Activated CD8-positive, alpha-beta memory T cell treated with anti-CD3 and anti-CD28 coated beads, Interleukin-2, amount 50 U/mL, for 1 hour (primary cell): ENCODE measurements around the gene NDUFB10.
"Not testable (repeated sequence)": the region's sequence is repeated elsewhere in the genome, so short reads cannot be mapped to it uniquely, and the experiment has no call there.

Experiments used
- DNase-seq: peaks from one replicate; pipeline ENCODE4 v3.0.0-alpha.2; 2020; ENCODE audit errors: extremely low read depth

The NDUFB10 gene

DNA sequence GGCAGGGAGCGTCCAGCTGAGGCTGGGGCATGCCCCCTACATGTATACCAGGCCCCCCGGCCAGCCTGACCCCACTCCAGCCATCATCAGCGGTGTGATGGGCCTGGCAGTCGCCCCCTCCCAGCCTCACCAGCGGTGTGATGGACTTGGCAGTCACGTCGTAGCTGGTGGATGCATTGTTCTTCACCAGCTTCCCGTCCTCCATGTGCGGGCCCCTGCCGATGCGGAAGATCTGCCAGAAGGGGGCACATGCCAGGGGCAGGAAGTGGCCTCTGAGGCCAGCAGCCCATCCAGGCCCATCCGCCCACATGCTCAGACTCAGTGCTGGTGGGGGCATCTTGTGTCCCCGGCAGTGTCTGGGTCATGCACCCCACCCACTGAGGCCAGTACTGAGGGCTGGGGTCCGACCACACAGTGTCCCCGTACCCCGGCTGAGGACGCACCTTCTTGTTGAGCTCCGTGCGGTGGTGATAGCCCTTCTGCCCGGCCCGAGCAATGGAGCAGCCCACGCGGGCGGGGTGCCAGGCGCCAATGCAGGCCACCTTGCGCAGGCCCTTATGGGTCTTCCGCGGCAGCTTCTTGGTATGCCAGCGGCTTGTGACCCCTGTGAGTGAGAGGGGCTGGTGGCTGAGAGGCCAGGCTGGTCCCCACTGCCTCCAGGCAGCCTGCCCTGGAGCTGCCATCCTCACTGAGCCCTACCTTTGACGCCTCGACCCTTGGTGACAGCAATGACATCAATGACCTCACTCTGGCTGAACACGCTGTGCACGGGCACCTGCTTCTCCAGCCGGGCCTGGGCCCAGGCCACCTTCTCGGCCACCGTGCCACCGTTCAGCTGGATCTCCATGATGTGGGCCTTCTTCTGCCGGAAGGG is 12.6 kb upstream of the NDUFB10 start:
- DNase-seq = no peak

DNA sequence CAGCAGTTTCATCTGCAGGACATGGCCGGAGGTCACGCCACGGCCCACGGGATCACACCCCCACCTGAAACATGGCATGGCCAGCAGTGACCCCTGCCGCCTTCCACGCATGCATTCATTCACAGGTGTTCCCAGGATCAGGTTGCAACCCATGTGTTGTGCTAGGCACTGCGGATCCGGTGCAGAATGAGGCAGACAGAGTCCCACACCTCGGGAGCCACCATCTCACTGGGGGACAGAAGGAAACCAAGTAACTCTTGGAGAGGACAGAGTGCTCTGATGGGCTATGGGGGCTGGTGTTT is 12.0 kb upstream of the NDUFB10 start:
- no peak for DNase-seq

DNA sequence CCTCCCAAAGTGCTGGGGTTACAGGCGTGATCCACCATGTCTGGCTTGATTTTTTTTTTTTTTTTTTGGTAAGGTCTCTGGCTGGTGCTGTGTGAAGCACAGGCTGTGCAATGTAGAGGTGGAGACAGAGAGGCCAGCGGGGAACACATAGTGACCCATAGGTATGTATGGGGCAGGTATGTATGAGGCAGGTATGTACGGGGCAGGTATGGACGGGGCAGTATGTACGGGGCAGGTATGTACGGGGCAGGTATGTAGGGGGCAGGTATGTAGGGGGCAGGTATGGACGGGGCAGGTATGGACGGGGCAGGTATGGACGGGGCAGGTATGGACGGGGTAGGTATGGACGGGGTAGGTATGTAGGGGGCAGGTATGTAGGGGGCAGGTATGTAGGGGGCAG is 9.8 kb upstream of the NDUFB10 start:
- no peak for DNase-seq

DNA sequence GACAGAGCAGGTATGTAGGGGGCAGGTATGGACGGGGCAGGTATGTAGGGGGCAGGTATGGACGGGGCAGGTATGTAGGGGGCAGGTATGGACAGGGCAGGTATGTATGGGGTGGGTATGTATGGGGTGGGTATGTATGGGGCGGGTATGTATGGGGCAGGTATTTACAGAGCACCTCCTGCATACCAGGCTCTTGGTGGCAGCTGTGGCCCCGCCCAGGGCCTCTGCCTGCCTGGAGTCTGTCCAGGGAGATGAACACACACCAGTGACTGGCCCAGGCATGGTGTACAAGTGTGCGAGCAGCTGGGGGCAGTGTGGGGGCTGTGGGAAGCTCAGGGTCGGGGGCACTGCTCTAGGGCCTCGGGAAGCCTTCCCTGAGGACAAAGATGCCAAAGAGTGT is 9.3 kb upstream of the NDUFB10 start:
- DNase-seq = no peak

DNA sequence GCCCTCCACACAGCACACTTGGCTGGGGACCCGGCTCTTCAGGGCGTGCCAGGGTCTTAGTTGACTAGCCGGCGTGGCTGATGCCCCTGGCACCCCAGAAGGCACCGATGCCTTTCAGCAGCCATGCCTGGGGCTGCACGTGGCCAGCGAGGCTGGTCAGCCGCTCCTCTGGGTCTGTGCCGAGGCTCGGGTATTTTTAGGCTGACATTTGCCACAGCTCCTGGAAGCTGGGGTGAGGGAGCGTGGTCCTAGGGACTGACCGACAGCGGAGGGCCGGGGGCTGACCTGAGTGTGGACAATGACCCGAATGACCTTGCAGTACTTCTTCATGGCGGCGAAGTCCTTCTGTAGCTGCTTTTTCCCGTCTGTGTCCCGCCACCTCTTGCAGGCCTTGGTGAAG is 8.8 kb upstream of the NDUFB10 start:
- no peak for DNase-seq

DNA sequence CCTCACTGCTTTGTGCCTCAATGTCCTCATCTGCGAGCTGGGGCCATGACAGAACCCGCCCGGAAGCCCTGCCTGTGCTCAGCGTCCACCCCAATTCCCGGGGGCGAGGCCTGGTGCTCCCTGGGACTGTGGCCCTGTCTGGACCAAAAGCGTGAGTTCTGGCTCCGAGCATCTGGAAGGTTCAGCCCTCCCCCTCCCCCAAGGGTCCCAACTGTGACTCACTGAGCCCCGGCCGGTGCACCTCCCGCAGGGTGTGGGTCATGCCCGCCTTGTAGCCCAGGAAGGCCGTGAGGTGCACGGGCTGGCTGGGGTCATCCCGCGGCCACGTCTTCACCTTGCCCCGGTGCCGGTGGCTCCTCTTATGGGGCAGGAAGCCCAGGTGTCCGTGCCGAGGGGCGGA is 5.6 kb upstream of the NDUFB10 start:
- no peak for DNase-seq

DNA sequence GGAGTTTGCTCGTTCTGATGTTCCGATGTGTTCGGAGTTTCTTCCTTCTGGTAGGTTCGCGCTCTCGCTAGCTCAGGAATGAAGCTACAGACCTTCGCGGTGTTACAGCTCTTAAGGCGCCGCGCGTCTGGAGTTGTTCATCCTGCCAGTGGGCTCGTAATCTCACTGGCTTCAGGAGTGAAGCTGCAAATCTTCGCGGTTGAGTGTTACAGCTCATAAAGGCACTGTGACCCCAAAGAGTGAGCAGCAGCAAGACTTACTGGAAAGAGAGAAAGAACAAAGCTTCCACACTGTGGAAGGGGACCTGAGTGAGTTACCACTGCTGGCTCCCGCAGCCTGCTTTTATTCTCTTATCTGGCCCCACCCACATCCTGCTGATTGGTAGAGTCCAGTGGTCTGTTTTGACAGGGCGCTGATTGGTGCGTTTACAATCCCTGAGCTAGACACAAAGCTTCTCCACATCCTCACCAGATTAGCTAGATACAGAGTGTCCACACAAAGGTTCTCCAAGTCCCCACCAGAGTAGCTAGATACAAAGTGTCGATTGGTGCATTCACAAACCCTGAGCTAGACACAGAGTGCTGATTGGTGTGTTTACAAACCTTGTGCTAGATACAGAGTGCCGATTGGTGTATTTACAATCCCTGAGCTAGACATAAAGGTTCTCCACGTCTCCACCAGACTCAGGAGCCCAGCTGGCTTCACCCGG is 1.8 kb upstream of the NDUFB10 start:
- DNase-seq = not testable (repeated sequence)

DNA sequence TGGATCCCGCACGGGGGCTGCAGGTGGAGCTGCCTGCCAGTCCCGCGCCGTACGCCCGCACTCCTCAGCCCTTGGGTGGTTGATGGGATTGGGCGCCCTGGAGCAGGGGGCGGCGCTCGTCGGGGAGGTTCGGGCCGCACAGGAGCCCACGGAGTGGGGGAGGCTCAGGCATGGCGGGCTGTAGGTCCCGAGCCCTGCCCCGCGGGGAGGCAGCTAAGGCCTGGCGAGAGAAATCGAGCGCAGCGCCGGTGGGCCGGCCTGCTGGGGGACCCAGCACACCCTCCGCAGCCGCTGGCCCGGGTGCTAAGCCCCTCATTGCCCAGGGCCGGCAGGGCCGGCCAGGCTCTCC is 1.2 kb upstream of the NDUFB10 start:
- not testable (repeated sequence) for DNase-seq

DNA sequence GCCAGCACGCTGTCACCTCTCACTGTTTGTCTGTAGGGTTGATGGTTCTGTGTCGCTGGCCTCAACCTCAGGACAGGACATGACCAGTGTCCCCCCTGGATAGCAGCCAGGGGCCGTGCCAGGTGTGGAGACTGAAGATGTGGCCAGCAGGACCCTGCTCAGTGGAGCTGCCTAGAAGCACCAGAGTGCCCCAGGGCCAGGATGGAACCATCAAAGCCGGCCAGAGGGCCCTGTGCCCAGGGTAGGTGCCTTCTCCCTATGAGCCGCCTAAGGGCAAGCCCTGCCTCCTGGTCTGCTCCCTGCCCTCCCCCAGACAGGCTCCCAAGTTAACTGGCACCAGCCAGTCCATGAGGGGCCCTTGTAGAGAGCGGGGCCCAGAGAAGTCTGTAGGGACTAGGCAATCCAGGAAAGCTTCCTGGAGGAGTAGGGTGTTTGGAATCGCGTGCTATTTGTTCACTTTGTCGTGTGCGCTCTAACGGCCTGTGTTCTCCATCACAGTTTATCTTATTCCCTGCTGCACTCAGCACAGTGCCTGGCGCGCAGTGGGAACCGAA is 546 bp upstream of the NDUFB10 start:
- DNase-seq = no peak

DNA sequence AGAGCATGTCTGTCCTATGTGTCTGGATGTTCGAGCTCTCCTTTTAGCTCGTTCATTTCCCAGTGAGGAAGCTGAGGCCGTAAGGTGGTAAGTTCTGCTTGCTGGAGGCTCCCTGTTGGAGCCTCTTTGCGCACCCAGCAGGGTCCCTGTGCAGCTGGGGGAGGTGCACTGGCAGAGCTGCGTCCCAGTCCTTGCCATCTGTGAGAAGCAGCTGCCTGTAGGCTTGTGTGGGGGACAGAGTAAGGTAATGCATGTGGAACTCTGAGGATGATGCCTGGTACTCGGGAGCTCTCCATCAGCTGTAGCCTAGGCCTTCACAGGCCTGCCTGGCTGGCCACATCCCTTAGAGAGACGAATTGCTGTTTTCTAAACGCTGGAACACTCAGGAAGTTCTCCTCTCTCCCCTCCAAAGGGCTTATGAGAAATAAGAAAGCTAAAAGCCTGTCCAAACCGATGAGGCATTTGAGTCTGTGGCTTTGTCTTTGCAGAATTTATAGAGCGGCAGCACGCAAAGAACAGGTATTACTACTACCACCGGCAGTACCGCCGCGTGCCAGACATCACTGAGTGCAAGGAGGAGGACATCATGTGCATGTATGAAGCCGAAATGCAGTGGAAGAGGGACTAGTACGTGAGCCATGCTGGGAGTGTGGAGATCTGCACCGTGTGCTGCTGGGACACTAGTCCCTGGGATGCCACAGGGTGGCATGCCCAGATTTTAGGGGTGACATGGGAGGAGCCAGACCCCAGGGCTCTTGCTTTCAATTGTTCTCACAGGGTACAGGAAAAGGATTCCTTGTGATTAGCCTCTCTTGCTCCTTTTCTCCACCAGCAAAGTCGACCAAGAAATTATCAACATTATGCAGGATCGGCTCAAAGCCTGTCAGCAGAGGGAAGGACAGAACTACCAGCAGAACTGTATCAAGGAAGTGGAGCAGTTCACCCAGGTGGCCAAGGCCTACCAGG is 1.6 kb downstream of the NDUFB10 start:
- DNase-seq = no peak

DNA sequence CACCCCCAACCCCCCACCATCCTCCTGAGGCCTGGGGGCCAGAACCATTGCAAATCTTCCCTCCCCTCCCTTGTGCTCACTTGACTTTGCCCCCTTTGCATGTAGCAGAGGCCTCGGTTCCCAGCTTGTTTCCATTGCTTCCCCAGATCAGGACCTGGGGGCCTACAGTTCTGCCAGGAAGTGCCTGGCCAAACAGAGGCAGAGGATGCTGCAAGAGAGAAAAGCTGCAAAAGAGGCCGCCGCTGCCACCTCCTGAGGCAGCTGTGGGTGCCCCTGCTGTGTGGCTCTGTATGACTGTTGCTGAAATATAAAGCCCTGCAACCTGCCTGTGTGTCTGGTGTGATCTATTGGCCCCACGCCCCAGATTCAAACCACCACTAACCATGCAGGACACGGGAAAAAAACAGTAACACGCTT is 2.3 kb downstream of the NDUFB10 start:
- DNase-seq = no peak

DNA sequence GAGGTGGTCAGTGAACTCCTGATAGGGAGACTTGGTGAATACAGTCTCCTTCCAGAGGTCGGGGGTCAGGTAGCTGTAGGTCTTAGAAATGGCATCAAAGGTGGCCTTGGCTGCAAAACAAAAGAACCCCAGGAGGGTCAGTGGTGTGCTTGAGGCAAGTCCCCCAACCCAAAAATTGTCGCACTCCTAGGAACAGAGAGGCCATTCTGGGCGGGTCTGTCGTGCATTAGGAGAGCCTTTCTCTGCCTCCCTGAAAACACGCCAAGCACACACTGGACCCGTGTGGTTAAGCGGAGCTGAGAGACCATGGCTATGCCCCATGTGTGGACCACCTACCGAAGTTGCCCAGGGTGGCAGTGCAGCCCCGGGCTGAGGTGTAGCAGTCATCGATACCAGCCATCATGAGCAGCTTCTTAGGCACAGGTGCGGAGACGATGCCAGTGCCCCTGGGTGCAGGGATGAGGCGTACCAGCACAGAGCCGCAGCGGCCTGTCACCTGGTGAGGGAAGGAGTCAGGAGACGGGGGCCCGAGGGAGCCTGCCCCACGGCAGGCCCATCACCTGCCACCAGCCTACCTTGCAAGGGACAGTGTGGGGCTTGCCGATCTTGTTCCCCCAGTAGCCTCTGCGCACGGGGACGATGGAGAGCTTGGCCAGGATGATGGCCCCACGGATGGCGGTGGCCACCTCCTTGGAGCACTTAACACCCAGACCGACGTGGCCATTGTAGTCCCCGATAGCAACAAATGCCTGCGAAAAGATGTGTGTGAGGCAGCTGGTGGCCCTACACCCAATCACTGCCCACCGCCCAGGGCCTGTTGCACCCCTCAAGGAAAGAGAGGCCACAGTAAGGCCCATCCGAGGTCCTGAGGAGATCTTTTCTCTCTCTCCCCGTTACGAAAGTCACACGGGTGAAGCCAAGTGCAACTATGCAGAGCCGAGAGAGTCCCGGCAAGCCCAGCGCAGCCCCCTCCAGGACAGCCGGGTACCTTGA is 3.1 kb downstream of the NDUFB10 start:
- DNase-seq = not testable (repeated sequence)

DNA sequence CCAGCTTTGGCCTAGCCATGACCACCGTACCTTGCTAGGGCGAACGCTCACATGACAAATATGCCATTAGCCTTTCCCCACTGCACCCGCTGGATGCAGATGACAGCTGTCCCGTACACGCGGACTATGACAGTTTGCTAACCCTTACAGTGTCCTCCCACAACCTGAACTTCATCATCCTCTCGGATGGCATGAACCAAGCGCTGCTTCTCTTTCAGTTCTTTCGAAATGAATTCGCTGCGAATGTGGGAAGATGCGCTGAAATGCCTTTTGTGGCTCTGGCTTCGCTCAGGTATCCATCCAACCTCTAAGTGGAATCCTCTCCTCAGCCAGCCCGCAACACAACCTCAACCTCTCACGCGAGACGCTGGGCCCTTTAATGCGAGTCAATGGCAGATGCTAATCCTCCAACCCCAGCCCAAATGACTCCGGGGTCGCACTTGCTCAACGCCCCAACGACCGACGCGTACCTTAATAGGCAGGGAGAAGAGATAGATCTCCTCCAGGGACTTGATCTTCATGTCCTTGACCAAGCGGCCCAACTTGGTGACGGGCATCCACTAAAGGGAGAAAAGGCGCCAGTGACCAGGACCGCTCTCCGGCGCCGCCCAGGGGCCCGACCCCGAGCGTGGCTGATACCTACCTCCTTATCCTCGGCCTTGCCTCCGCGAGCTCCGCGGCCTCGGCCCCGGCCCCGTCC is 4.6 kb downstream of the NDUFB10 start:
- no peak for DNase-seq

DNA sequence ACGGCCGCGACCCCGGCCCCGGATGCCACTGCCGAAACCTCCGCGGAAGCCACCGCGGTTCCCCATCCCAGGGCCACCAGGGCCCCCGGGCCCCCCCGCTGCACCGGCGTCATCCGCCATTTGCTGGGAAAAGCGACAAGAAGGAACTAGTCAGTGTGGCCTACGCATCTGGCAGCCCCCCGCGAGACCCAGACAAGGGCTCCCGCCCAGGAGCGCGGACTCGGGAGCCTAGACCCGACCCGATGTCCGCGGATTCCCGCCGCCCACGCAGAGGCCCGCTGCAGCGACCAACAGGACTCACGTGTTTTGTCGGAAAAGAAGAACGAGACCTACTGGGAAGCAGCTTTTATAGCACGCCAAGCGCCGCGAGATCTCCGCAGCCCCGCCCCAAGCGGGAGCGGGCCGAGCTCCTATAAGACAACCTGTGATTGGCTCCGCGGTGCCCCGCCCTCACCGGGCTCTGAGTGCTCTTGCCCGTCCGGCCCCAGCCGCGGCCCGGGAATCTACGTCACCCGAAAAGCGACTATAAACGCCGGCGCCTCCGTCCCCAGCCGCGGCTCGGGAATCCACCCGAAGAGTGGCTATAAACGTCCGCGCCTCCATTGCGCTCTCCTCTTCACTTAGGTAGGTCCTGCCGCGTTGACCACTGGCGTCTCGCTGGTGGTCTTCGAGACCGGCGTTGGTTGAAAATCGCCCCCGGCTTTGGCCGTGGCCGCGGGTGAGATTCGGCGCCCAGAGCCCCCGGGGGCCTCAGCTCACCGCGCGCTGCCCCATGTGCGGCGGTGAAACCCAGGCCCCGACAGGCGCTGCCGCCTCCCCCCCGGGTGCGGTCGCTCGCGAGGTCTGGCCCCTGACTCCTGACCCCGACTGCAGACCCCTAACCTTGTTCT is 5.4 kb downstream of the NDUFB10 start, which contains the start of gene RPS2:
TSS of gene RPS2 (minus strand) at position 321 of the 890 bp plus-strand sequence. CDS start at position 120, 201 bp downstream.
- peak; percentile 94 for DNase-seq

DNA sequence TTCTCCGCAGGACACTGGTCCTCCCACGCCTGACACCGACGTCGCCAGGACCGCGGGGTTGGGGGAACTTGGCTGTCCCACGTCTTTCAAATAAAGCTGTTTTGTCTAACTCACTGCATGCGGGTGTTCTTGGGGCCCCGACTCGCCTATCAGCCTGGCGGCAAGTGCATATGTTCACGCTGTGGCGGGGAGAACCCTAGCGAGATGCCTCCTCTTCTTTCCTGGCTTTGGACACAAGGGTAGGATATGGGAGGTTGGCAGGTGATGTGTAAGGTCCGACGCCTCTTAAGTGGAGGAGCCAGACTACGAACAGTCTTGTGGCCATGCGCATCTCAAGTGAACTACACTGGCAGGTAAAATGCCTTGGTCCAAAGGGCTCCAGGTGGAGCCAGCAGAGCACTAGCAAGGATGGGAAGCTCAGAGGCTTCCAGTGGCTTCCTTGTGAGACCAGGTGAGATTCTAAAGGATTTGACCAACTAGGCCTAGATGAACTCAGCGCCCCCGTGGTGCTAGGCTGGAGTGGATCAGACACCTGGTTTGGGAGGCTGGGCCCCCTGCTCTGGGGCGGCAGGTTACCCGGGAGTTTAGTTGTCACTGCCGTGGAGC is 6.2 kb downstream of the NDUFB10 start:
- DNase-seq = no peak

DNA sequence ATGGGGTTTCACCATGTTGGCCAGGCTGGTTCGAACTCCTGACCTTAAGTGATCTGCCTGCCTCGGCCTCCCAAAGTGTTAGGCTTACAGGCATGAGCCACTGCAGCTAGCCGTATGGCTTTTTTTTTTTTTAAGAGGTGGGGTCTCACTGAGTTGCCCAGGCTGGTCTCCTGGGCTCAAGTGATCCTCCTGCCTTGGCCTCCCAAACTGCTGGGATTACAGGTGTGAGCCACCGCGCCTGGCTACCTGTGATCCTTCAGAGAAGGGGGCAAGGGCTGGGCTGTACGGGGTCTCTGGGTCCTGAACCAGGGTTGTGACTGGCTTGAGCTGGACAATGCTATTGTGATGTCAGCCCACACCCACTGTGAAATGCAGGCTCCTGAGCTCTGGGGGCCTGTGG is 7.1 kb downstream of the NDUFB10 start, which contains the start of gene RNF151:
TSS of gene RNF151 (plus strand) at position 397 of the 400 bp plus-strand sequence. CDS start 26 bp downstream, outside the sequence.
- no peak for DNase-seq

DNA sequence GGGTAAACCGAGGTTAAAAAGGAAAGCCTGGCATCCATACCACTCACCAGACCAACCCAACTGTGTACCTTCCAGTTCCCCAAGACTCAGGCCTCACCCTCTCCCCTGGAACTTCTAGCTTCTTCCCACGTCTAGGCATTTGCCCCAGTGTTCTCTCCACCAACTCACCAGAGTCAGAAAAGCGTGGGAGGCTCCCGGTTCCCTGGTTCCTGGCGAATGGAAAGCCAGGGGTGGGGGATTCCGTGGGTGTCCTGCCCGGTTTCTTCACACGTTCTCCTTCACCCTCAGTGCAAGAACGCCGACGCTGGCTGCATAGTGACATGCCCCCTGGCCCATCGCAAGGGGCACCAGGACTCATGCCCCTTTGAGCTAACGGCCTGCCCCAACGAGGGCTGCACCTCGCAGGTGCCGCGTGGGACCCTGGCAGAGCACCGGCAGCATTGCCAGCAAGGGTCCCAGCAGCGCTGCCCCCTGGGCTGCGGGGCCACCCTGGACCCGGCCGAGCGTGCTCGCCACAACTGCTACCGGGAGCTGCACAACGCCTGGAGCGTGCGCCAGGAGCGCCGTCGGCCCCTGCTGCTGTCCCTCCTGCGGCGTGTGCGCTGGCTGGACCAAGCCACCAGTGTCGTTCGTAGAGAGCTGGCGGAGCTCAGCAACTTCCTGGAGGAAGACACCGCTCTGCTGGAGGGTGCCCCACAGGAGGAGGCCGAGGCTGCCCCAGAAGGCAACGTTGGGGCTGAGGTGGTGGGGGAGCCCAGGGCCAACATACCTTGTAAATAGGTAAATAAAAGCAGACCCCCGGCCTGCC is 9.0 kb downstream of the NDUFB10 start:
- no peak for DNase-seq
